ENCODE measurements around the gene CEP152.

DNA sequence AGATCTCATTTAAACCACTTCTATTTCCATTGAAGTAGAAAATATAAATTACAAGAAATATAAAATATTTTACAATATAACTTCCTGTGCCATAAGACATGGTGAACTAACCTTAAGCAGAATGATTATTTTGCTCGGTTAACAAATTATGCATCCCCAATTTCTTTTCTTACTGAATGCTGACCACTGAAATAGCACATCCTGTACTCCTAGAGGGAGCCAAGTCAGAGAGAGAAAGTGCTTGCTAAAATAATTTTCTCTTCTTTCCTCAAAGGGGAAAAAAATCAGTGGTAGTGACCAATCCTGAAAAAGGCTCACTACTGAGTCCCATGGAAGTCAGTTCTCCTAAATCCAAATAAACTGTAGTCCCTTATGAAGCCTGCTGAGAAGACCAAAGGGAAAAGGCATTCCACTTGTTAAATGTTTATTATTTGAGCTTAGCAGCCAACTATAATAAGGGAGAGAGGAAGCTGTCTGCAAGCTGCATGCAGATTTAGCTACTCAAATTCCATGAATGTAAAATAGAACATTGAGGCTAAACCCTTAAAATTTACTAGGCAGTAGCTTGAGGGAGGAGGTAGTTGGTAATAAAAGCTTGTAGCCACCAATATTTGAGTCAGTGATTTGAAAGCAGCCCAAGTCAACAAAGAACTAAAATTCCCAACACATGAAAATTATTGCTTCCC is 33.1 kb downstream of the CEP152 start:
- TF ChIP-seq POLR2AphosphoS5 (IDR thresholded peaks at IDR 0.05; ENCODE audit: borderline replicate concordance, low read depth, low read length), result no peak
- TF ChIP-seq EZH2 (IDR thresholded peaks at IDR 0.05), result no peak

Measured in SK-N-MC (cell line).